HG03039 (cell line): ENCODE measurements around the gene KIZ.
"Not testable (repeated sequence)": the region's sequence is repeated elsewhere in the genome, so short reads cannot be mapped to it uniquely, and the experiment has no call there.

ENCODE experiments used
- ATAC-seq: cut with Tn5 transposase; IDR thresholded peaks from one replicate; pipeline ENCODE4 v1.9.1; 2021; ENCODE audit warnings: mild to moderate bottlenecking, moderate library complexity; ENCODE audit not compliant: unreplicated experiment

The KIZ gene

GRCh38 chr20:21224217-21224616 is 98.3 kb downstream of the KIZ start:
- no peak for ATAC-seq

- no peak for ATAC-seq
These were observed 99.5 kb downstream of the KIZ start for GRCh38 chr20:21225215-21225947.

DNA sequence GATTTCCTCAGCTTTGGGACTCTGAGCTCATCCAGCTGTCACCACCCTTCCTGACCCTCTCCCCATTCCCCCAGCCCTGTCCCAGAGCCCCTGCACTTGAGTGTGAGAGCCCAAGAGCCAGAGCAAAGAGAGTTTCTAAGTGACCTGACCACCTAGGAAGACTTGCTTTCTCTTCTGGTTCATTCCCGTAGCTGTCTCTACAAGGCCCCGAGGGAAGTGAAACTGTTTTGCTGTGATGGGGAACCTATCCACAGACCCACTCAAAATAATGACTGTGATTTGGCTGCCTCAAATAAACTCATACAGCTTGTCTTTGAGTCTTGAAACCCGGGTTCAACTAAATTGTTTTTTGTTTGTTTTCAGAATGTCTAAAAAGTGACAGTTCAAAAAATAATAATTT is 102.6 kb downstream of the KIZ start:
- peak; percentile 95 for ATAC-seq

- no peak for ATAC-seq
These were observed 103.3 kb downstream of the KIZ start for GRCh38 chr20:21229163-21229562.

GRCh38 chr20:21230220-21230619 is 104.3 kb downstream of the KIZ start:
- no peak for ATAC-seq

GRCh38 chr20:21230686-21231085 is 104.8 kb downstream of the KIZ start:
- no peak for ATAC-seq

DNA sequence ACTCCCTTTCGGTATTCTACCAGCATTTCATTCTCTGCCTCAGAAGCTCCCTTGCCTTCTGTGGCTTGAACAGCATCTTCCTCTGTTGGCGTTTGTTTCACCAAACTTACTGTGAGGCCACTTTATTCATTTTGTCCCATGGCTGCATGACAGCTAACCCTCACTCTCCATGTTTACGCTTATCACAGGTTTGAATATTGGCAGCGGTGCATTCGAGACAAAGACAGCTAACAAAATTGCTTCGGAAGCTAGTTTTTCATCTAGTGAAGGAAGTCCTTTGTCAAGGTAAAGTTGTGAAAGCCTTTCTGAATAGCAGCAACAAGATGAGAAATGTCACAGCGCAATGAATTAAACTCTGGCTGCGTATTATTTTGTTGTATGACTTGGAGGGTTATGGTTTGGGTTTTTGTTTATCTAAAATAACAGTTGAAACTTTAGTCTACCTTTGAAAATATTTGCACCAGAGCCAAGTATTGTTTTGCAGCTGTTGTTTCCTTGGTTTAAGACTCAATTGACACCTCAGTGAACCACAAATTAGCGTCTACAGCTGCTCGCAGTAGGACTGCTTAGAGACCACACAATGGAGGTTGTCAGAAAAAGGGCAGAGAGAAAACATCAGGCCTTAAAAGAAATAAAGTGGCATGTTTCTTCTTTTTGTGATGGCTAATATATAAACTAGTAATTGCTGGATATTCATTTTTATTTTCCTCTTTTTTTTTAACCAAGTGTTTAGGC is 106.8 kb downstream of the KIZ start:
- ATAC-seq, result no peak

- no peak for ATAC-seq
These were observed 108.4 kb downstream of the KIZ start for GRCh38 chr20:21234324-21234723.

GRCh38 chr20:21234806-21235483 is 109.1 kb downstream of the KIZ start:
- no peak for ATAC-seq

DNA sequence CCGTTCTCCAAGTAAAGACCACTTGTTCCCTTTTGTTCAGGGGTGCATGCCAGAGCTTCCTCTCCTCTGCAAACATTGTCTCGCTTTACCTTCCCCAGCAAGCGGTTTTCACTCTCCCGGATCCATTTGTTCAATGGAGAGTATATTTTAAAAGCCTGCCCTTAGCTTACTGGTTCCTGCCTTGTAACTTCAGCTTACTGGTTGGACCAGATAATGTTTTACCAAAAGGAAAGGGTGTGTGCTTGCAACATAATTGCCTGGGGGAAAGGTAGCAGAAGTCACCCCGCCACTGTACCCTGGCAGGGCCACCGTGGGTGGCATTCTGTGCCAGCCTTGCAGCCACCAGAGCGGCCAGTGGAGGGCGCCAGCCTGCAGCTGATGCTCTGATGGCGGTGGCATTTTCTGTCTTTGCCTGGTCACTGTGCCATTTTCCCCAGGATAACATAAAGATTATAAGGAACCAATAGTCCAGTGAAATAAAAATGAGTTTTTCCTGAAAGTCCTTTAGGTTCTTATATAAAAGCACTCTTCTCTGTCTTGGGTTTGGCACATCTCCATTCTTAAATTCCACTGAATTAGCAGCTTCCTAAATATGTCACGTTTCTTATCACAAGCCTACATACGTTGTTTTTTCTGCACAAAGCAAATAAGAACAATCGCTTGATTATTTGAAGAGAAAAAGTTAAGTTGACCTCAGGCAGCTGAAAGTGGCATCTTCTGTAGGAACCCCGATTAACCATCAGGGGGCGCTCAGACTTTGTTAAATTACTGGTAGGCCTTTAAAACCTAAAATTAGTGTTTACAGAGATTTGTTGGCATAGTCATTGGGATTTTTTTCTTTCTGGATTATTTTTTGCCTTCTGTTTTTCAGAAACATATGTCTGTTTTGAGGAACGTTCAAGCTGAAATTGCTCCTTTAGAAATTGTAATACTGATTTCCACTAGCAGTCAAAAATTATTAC is 109.9 kb downstream of the KIZ start:
- ATAC-seq, result no peak

DNA sequence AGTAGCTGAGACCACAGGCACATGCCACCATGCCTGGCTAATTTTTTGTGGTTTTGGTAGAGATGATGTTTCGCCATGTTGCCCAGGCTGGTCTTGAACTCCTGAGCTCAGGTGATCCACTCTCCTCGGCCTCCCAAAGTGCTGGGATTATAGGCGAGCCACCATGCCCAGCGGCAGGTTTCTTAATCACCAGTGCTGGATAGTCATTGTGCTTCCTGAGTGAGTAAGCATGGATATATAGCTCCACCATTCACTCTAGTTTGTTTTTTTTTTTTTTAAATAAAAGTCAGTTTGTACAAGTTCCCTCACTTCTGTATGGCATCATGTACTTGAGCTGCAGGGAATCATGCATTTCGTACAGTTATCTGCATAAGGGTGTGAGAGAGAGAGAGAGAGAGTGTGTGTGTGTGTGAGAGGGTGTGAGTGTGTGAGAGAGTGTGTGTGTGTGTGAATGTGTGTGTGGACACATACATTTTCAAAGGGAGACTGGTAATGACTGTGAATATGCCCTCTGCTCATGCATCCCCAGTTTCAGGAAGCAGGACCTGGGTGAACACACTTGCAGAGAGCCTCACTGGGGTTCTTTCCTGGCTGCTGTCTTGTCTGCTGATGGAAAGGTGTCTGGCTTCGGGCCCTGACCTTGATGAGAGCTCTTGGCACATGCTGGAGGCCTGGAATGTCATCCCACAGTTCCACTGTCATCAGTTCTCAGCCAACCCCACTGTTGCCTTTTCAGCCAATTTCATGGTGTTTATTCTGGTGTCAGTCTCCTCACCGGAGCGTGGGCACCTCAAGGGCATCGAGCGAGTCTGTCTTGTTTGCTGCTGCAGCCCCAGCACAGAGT is 112.3 kb downstream of the KIZ start:
- no peak for ATAC-seq

DNA sequence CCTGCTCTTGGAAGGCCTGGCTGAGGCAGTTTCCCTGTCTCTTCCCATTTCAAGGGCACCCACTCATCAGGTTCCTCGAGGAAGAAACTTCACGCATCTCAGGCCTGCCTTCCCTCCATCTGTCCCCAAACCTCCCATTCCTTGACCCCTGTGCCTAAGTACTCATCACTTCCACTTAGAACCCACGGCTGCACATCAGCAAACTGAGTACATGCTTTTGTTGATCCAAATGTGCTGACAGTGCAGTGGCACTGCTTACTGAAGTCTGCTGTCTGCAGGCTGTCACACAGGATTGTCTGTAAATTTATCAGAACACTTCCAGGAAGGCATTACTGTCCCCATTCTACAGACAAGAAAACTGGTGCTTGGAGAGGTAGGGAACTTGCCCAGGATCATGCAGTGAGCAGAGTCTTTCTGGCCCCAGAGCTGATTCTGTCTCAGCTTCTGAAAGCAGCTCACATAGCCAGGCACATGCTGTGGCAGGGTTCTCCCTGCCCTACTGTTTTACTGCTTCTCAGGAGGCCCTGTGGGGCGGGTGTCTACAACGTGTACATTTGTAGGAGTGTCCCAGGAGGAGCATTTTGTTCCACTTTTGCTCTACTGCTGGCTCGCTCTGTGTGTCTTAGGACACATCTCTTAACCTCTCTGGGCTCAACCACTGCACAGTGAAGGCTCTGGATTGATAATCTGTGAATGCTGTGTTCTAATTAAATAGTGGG is 113.1 kb downstream of the KIZ start:
- ATAC-seq, result no peak

DNA sequence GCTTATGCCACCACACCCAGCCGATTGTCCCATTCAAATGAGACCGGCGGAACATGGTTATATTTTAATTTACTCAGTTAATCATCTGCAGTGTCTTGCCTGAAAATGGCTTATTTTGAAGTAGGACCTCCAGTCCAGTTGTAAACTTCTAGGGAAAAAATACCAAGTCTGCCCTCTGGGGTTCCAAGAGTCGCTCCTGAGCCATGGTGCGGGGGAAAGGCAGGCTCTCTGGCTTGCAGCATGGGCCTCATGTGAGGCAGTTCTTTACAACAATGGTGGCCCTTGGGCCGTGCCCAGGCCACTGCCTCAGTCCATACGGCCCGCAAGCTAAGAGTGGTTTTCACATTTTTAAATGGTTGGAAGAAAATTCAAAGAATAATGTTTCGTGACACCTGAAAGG is 114.5 kb downstream of the KIZ start:
- ATAC-seq, result no peak

DNA sequence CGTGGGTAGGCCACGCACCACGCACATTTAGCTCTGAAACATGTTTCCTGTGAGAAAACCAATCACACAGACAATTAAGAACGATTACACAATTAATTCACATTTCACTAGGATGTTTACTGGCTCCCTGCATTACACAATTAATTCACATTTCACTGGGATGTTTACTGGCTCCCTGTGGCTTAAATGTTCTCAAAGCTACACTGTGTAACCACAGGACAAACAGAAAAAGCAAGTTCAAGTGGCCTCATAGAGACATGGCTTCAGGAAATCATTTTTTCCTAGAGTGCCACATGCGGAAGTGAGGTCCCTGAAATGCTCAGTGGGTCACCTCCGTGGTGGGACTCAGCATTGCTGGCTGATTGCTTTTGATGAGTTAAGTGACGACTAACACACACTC is 115.5 kb downstream of the KIZ start:
- no peak for ATAC-seq

GRCh38 chr20:21243811-21244210 is 117.9 kb downstream of the KIZ start:
- ATAC-seq, result no peak

DNA sequence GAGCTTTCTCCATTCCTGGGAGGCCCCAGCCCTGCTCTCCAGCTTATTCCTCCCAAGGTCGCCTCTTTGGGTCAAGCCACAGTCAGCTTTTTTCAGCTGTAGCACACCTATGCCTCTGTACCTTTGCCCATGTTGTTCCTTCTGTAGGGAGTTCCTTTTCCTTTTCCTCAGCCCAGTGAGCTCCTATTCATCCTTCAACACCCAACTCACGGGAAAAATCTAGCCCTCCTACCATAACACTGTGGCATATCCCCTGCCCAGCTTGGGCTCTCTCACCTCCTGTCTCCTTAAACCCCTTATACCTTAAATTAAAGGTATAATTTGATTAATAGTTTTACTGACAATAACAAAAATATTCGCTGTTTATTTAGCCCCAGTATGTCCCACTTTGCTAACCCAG is 118.9 kb downstream of the KIZ start:
- no peak for ATAC-seq

DNA sequence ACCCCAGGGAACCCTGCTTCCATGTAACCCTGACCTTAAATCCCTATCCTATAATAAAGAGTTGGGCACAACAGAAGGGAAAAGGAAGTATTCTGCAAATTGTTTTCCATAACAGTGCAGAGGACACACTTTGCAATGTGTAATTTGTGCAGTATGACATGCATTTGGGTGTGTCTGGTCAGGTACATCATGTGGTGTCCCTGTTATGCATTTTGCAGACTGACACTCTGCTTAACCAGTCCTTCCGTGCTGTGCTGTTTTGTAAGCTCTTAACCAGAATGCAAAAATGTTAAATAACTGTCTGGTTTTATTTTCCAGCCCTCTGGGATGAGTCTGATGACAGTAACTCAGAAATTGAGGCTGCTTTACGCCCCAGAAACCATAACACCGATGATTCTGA is 120.3 kb downstream of the KIZ start:
- ATAC-seq, result no peak

GRCh38 chr20:21247603-21248095 is 121.8 kb downstream of the KIZ start:
- not testable (repeated sequence) for ATAC-seq

DNA sequence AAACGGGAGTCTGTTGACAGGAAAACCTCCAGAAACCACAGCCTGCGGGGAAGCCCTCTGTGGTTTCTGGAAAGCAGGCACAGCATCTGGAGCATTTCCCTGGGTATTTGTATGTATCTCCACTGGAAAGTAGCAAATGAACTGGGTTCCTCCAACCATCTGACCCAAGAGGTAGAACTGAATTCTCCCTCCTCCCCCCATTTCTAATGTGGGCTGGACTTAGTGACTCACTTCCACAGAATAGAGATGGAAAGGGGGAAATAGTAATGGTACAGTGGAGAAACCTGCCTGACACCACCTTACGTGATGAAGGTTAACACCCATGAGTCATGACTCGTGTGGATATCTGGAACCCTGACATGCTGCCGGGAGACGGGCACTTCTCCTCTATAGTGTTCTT is 125.4 kb downstream of the KIZ start:
- ATAC-seq, result no peak
